RWPE2 (cell line): ENCODE results near the gene GALC.
A peak's percentile ranks its signal among the peaks of the same experiment; 100 is the strongest.

Experiments
- ATAC-seq: fragments of 200-7000 bp; cut with Tn5 transposase; 3 replicates; pipeline ENCODE4 v1.9.1; 2021; ENCODE audit warnings: low read depth
- DNase-seq: peaks from one replicate; pipeline ENCODE4 v3.0.0-alpha.2; 2020; ENCODE audit warnings: low spot score
- H3K27ac ChIP-seq: fragments of 450-650 bp; 2 replicates; pipeline ENCODE4 v1.5.1; 2017; ENCODE audit warnings: mild to moderate bottlenecking; ENCODE audit not compliant: poor library complexity, severe bottlenecking
- H3K27me3 ChIP-seq: fragments of 250-450 bp; sonication (Bioruptor Pico); 2 replicates; pipeline ENCODE4 v1.5.1; 2021; ENCODE audit warnings: mild to moderate bottlenecking, moderate library complexity; ENCODE audit not compliant: insufficient read depth, poor library complexity, severe bottlenecking
- H3K36me3 ChIP-seq: fragments of 250-450 bp; sonication (Bioruptor Pico); 2 replicates; pipeline ENCODE4 v1.5.1; 2020; ENCODE audit warnings: low read depth, mild to moderate bottlenecking, moderate library complexity
- H3K4me1 ChIP-seq: fragments of 250-450 bp; sonication (Bioruptor Pico); 2 replicates; pipeline ENCODE4 v1.5.1; 2021; ENCODE audit warnings: mild to moderate bottlenecking, moderate library complexity; ENCODE audit not compliant: insufficient read depth, poor library complexity, severe bottlenecking
- H3K4me3 ChIP-seq: fragments of 250-450 bp; sonication (Bioruptor Pico); 2 replicates; pipeline ENCODE4 v1.5.1; 2021; ENCODE audit warnings: mild to moderate bottlenecking, moderate library complexity; ENCODE audit not compliant: severe bottlenecking
- H3K9me3 ChIP-seq: fragments of 250-450 bp; sonication (Bioruptor Pico); 2 replicates; pipeline ENCODE4 v1.5.1; 2021; ENCODE audit warnings: mild to moderate bottlenecking, moderate library complexity; ENCODE audit not compliant: severe bottlenecking
- CTCF ChIP-seq: fragments of 450-650 bp; IDR thresholded peaks from one replicate; pipeline ENCODE4 v1.5.1; 2017; ENCODE audit warnings: mild to moderate bottlenecking, moderate library complexity; ENCODE audit not compliant: poor library complexity, severe bottlenecking

The GALC gene

GRCh38 chr14:87996291-87996592 is 3.3 kb upstream of the GALC start:
- ATAC-seq: no peak
- H3K27ac ChIP-seq: no peak overlapping the region
- DNase-seq: no peak
- peaks cover 6% of the 10 kb centered on the region for H3K4me1 ChIP-seq
- no peak overlapping the region for H3K4me3 ChIP-seq
- TF ChIP-seq CTCF: no peak
- H3K9me3 ChIP-seq: no peaks in the 10 kb centered on the region
- peaks cover 4% of the 10 kb centered on the region for H3K27me3 ChIP-seq
- H3K36me3 ChIP-seq: no peaks in the 10 kb centered on the region

- Histone ChIP-seq H3K27ac (no peak overlapping the region), H3K4me1 (peaks cover 6% of the 10 kb centered on the region), H3K27me3 (peaks cover 4% of the 10 kb centered on the region), H3K36me3 (no peaks in the 10 kb centered on the region), H3K9me3 (no peaks in the 10 kb centered on the region), H3K4me3 (no peak overlapping the region)
- no peak for TF ChIP-seq CTCF
- no peak for ATAC-seq
- DNase-seq: no peak
Measured at GRCh38 chr14:87995500-87996290, 2.7 kb upstream of the GALC start.

GRCh38 chr14:87994974-87995373 is 2.0 kb upstream of the GALC start:
- peaks cover 6% of the 10 kb centered on the region for H3K4me1 ChIP-seq
- no peaks in the 10 kb centered on the region for H3K9me3 ChIP-seq
- TF ChIP-seq CTCF: no peak
- ATAC-seq: no peak
- H3K36me3 ChIP-seq: no peaks in the 10 kb centered on the region
- H3K27ac ChIP-seq: no peak overlapping the region
- H3K4me3 ChIP-seq: no peak overlapping the region
- H3K27me3 ChIP-seq: peaks cover 4% of the 10 kb centered on the region
- DNase-seq: no peak

- ATAC-seq: no peak
- no peaks in the 10 kb centered on the region for H3K27me3 ChIP-seq
Measured at GRCh38 chr14:87992346-87992717, 650 bp downstream of the GALC start.

More at GRCh38 chr14:87992346-87992717, 650 bp downstream of the GALC start:
- Histone ChIP-seq H3K9me3 (no peaks in the 10 kb centered on the region), H3K27ac (no peak overlapping the region), H3K4me3 (peak overlapping the region; percentile 38), H3K4me1 (peaks cover 6% of the 10 kb centered on the region), H3K36me3 (no peaks in the 10 kb centered on the region)
- no peak for TF ChIP-seq CTCF
- DNase-seq: no peak
